Keratinocyte (primary cell): Measurements from ENCODE around the gene ANKMY2. TPM values are rescaled to one million over a fixed set of nuclear protein-coding genes. Genes with fewer than 3 reads are reported as not detected.
A peak's percentile ranks its signal among the peaks of the same experiment; 100 is the strongest.

Experiments
- DNase-seq: peaks from one replicate; pipeline ENCODE4 v3.0.0-alpha.2; 2011; ENCODE audit warnings: low read depth, missing footprints, low spot score
- FAIRE-seq: peaks from 2 replicates; lab custom pipeline; 2011; peaks lifted over from hg19 to GRCh38; lab: Jason Lieb, UNC
- H2AFZ ChIP-seq: 2 replicates; pipeline ENCODE4 v1.6.0; 2012; ENCODE audit warnings: low read length, control low read depth, inconsistent platforms; ENCODE audit not compliant: control insufficient read depth
- H3K27ac ChIP-seq: 2 replicates; pipeline ENCODE4 v1.5.1; 2011; ENCODE audit warnings: low read length; ENCODE audit not compliant: control insufficient read depth, insufficient read depth
- H3K27me3 ChIP-seq: 3 replicates; pipeline ENCODE4 v1.6.0; 2011; ENCODE audit warnings: low read length; ENCODE audit not compliant: control insufficient read depth, insufficient read depth; ENCODE audit errors: extremely low read depth
- H3K36me3 ChIP-seq, 2 experiments: 2 replicates in 1 of 2; 3 replicates in 1 of 2; pipeline ENCODE4 v1.5.1; 2011; ENCODE audit warnings: low read length in 2 of 2, mild to moderate bottlenecking in 1 of 2; ENCODE audit not compliant: control insufficient read depth in 2 of 2, insufficient read depth in 2 of 2; ENCODE audit errors: extremely low read depth in 1 of 2
- H3K4me1 ChIP-seq: 3 replicates; pipeline ENCODE4 v1.5.1; 2011; ENCODE audit warnings: low read length; ENCODE audit not compliant: control insufficient read depth, insufficient read depth; ENCODE audit errors: extremely low read depth
- H3K4me2 ChIP-seq: 3 replicates; pipeline ENCODE4 v1.6.0; 2011; ENCODE audit warnings: low read depth, low read length; ENCODE audit not compliant: control insufficient read depth, insufficient read depth; ENCODE audit errors: extremely low read depth
- H3K4me3 ChIP-seq, 3 experiments: fragments of 200-600 bp in 1 of 3; sonication (generic) in 1 of 3; 2 replicates in 2 of 3; 3 replicates in 1 of 3; pipeline ENCODE4 v1.5.1; 2011 to 2016; ENCODE audit warnings: low read length in 3 of 3, mild to moderate bottlenecking in 3 of 3, control low read depth in 2 of 3, inconsistent platforms in 1 of 3, low read depth in 1 of 3, mixed read lengths in 1 of 3, mixed run types in 1 of 3, moderate library complexity in 1 of 3; ENCODE audit not compliant: control insufficient read depth in 2 of 3, insufficient read depth in 2 of 3; ENCODE audit errors: extremely low read depth in 1 of 3
- H3K79me2 ChIP-seq: 2 replicates; pipeline ENCODE4 v1.6.0; 2012; ENCODE audit warnings: low read length; ENCODE audit not compliant: control insufficient read depth, insufficient read depth
- H3K9ac ChIP-seq: 3 replicates; pipeline ENCODE4 v1.6.0; 2011; ENCODE audit warnings: low read length; ENCODE audit not compliant: control insufficient read depth, insufficient read depth; ENCODE audit errors: extremely low read depth
- H3K9me1 ChIP-seq: 3 replicates; pipeline ENCODE4 v1.6.0; 2011; ENCODE audit warnings: low read length; ENCODE audit not compliant: control insufficient read depth, insufficient read depth; ENCODE audit errors: extremely low read depth
- H3K9me3 ChIP-seq: 2 replicates; pipeline ENCODE4 v1.5.1; 2012; ENCODE audit warnings: low read depth, low read length; ENCODE audit not compliant: control insufficient read depth
- H4K20me1 ChIP-seq: 3 replicates; pipeline ENCODE4 v1.6.0; 2011; ENCODE audit warnings: low read length; ENCODE audit not compliant: control insufficient read depth, insufficient read depth; ENCODE audit errors: extremely low read depth
- CTCF ChIP-seq, 3 experiments: IDR thresholded peaks in 1 of 3; conservative IDR thresholded peaks in 1 of 3; optimal IDR thresholded peaks in 1 of 3; 2 replicates in 2 of 3; 3 replicates in 1 of 3; pipeline versions ENCODE3 to v1.5.1; 2011; ENCODE audit warnings: low read length in 3 of 3, mild to moderate bottlenecking in 3 of 3, moderate library complexity in 2 of 3, control low read depth in 1 of 3, inconsistent platforms in 1 of 3; ENCODE audit not compliant: insufficient read depth in 2 of 3; ENCODE audit errors: extremely low read depth in 1 of 3
- EZH2 ChIP-seq: IDR thresholded peaks from one replicate; pipeline ENCODE4 v1.6.1; 2012; ENCODE audit warnings: inconsistent platforms, mild to moderate bottlenecking, low read length, moderate library complexity
- dilution Hi-C: fragments of 300-500 bp; cut with MboI; formaldehyde crosslinking; loops from one replicate; pipeline ENCODE4 v1.7.0; 2020; ENCODE audit warnings: low sequenced_read_pairs; ENCODE audit not compliant: extremely low pct_ligation_motif_present
- polyA plus RNA-seq, 5 experiments: library from polyadenylated mRNA; depleted of rRNA in 3 of 5; stranded (reverse) in 3 of 5; stranded (forward) in 1 of 5; unstranded in 1 of 5; fragments of >200 nt; gene quantifications; 1 replicate in 1 of 5; 2 replicates in 3 of 5; 3 replicates in 1 of 5; pipeline versions ENCODE4 v1.2.1 to v1.2.3, GENCODE V29; 2011 to 2012; ENCODE audit warnings: missing spikeins in 2 of 5, low read depth in 1 of 5, low replicate concordance in 1 of 5

The ANKMY2 gene
- polyA plus RNA-seq, 1 donor (not counting 4 experiments of a cell fraction or from before 2014, with no cell fraction given), result 13.3 TPM

GRCh38 chr7:16688249-16688648 is 42.7 kb upstream of the ANKMY2 start:
- TF ChIP-seq CTCF (optimal IDR thresholded peaks at IDR 0.05 in 1 of 3, IDR thresholded peaks at IDR 0.05 in 1 of 3, conservative IDR thresholded peaks at IDR 0.05 in 1 of 3; ENCODE audit: extremely low read depth in 1 of 3, insufficient read depth in 2 of 3, low read length in 3 of 3) (no peak), EZH2 (no peak)
- Histone ChIP-seq H3K4me2 (no peak overlapping the region), H3K4me1 (no peaks in the 10 kb centered on the region), H3K9ac (no peak overlapping the region), H3K4me3 (no peak overlapping the region), H3K36me3 (peaks cover 9 to 16% of the 10 kb centered on the region in 2 experiments), H4K20me1 (no peaks in the 10 kb centered on the region), H3K9me3 (no peaks in the 10 kb centered on the region), H2AFZ (no peak overlapping the region), H3K27me3 (no peaks in the 10 kb centered on the region), H3K79me2 (no peaks in the 10 kb centered on the region), H3K27ac (no peak overlapping the region), H3K9me1 (no peaks in the 10 kb centered on the region)
- dilution Hi-C loops, result no loop called here
- peak; percentile 76 for FAIRE-seq
- peak; percentile 56 for DNase-seq

GRCh38 chr7:16685535-16685934 is 40.0 kb upstream of the ANKMY2 start:
- Histone ChIP-seq H3K9me1 (no peaks in the 10 kb centered on the region), H3K4me3 (no peak overlapping the region), H3K9me3 (no peaks in the 10 kb centered on the region), H3K9ac (no peak overlapping the region), H3K4me2 (no peak overlapping the region), H2AFZ (no peak overlapping the region), H4K20me1 (no peaks in the 10 kb centered on the region), H3K79me2 (no peaks in the 10 kb centered on the region), H3K36me3 (peaks cover 7 to 29% of the 10 kb centered on the region in 2 experiments), H3K27ac (no peak overlapping the region), H3K27me3 (no peaks in the 10 kb centered on the region), H3K4me1 (no peaks in the 10 kb centered on the region)
- TF ChIP-seq CTCF (optimal IDR thresholded peaks at IDR 0.05 in 1 of 3, IDR thresholded peaks at IDR 0.05 in 1 of 3, conservative IDR thresholded peaks at IDR 0.05 in 1 of 3; ENCODE audit: extremely low read depth in 1 of 3, insufficient read depth in 2 of 3, low read length in 3 of 3) (no peak), EZH2 (no peak)
- DNase-seq (no peak), FAIRE-seq (no peak)
- dilution Hi-C loops, result no loop called here
